HepG2 (cell line): ENCODE measurements around the gene BTBD3. TPM values are rescaled to one million over a fixed set of nuclear protein-coding genes. Genes with fewer than 3 reads are reported as not detected.

Source experiments
- AFF4 ChIP-seq: sonication (generic); formaldehyde crosslinking; IDR thresholded peaks from 2 replicates; pipeline ENCODE4 v1.4.0; 2020; ENCODE audit warnings: missing genetic modification reagents
- CREB1 ChIP-seq, 2 experiments: fragments of 450-650 bp in 1 of 2; IDR thresholded peaks; 2 replicates each; pipeline ENCODE4 v1.6.1; 2016 to 2017; ENCODE audit warnings: control low read depth in 1 of 2, mild to moderate bottlenecking in 1 of 2, missing compliant biosample characterization in 1 of 2, missing genetic modification characterization in 1 of 2
- HMG20B ChIP-seq: conservative IDR thresholded peaks from 2 replicates; pipeline ENCODE4 v1.6.1; 2016; ENCODE audit warnings: missing genetic modification reagents, missing compliant biosample characterization
- HOXA7 ChIP-seq: sonication (generic); formaldehyde crosslinking; IDR thresholded peaks from 2 replicates; pipeline ENCODE4 v1.8.1; 2022; ENCODE audit warnings: mild to moderate bottlenecking, missing genetic modification reagents, moderate library complexity
- PLRG1 ChIP-seq: fragments of 450-650 bp; conservative IDR thresholded peaks from 2 replicates; pipeline ENCODE4 v1.6.1; 2016
- PRDM10 ChIP-seq: sonication (generic); formaldehyde crosslinking; IDR thresholded peaks from 2 replicates; pipeline ENCODE4 v1.4.0; 2020; ENCODE audit warnings: low read depth, missing genetic modification reagents
- PREB ChIP-seq: sonication (generic); formaldehyde crosslinking; IDR thresholded peaks from 2 replicates; pipeline ENCODE4 v1.4.0; 2020; ENCODE audit warnings: missing genetic modification reagents
- REPIN1 ChIP-seq: sonication (generic); formaldehyde crosslinking; IDR thresholded peaks from 2 replicates; pipeline ENCODE4 v1.8.0; 2022; ENCODE audit warnings: missing genetic modification reagents, low read depth, mild to moderate bottlenecking, borderline replicate concordance
- RFXAP ChIP-seq: sonication (generic); formaldehyde crosslinking; IDR thresholded peaks from 2 replicates; pipeline ENCODE4 v1.4.0; 2020; ENCODE audit warnings: missing genetic modification reagents, borderline replicate concordance
- ZNF142 ChIP-seq: sonication (generic); formaldehyde crosslinking; IDR thresholded peaks from 2 replicates; pipeline ENCODE4 v1.4.0; 2020; ENCODE audit warnings: missing genetic modification reagents
- ZNF362 ChIP-seq: sonication (generic); formaldehyde crosslinking; IDR thresholded peaks from 2 replicates; pipeline ENCODE4 v1.4.0; 2020; ENCODE audit warnings: missing genetic modification reagents, mild to moderate bottlenecking, borderline replicate concordance
- polyA plus RNA-seq, 8 experiments: library from polyadenylated mRNA; depleted of rRNA in 3 of 8; stranded (reverse) in 7 of 8; unstranded in 1 of 8; fragments of >200 nt; fragmentation: Illumina TruSeq in 4 of 8; extraction: Trizol in 4 of 8; gene quantifications; 2 replicates each; pipeline versions ENCODE4 v1.2.1 to v1.2.3, GENCODE V29; 2011 to 2016; ENCODE audit warnings: low read depth in 4 of 8, missing spikeins in 1 of 8, mixed read lengths in 1 of 8; ENCODE audit not compliant: insufficient read depth in 1 of 8
- total RNA-seq, 5 experiments: library from RNA; depleted of rRNA; stranded (reverse); fragments of >200 nt; fragmentation: Illumina TruSeq; extraction: Trizol; gene quantifications; 2 replicates each; pipeline ENCODE4 v1.2.3, GENCODE V29; 2016; ENCODE audit warnings: low read depth in 1 of 5

BTBD3 gene
- total and polyA plus RNA-seq, 2 of the 13 experiments (the other 11 are each of a cell fraction or from before 2014, with no cell fraction given): 32.2 to 41.8 TPM

- TF ChIP-seq PRDM10 (no peak), PREB (CRISPR knock-in tag) (no peak), HOXA7 (CRISPR knock-in tag) (no peak), PLRG1 (no peak), REPIN1 (CRISPR knock-in tag) (peak; percentile 49; the same call in 1 of the 2 replicates), AFF4 (CRISPR knock-in tag) (no peak), CREB1 (IDR thresholded peaks at IDR 0.05) (no peak; the same call in 1 of the 2 replicates), CREB1 (CRISPR knock-in tag; IDR thresholded peaks at IDR 0.05) (no peak), HMG20B (CRISPR knock-in tag) (no peak), ZNF362 (CRISPR knock-in tag) (no peak), RFXAP (peak; percentile 77), ZNF142 (CRISPR knock-in tag) (peak; percentile 13; the same call in 1 of the 2 replicates)
Observed at GRCh38 chr20:11890331-11891076, 27.2 kb upstream of the BTBD3 start (continued).
